Jurkat, Clone E6-1 (cell line): ENCODE data around the gene ZBTB2.
A peak's percentile ranks its signal among the peaks of the same experiment; 100 is the strongest.
"Not testable (repeated sequence)": the region's sequence is repeated elsewhere in the genome, so short reads cannot be mapped to it uniquely, and the experiment has no call there.

Source experiments
- DNase-seq: peaks from one replicate; pipeline ENCODE4 v3.0.0-alpha.2; 2011; ENCODE audit warnings: low read depth, low spot score
- H3K4me3 ChIP-seq: 2 replicates; pipeline ENCODE4 v1.5.1; 2011; ENCODE audit warnings: mild to moderate bottlenecking, low read length, control low read depth, moderate library complexity

ZBTB2 gene

GRCh38 chr6:151379933-151380847, 11.2 kb downstream of the ZBTB2 start:
- no peak overlapping the region for H3K4me3 ChIP-seq
- no peak for DNase-seq

- DNase-seq, result no peak
- no peak overlapping the region for H3K4me3 ChIP-seq
Measured at GRCh38 chr6:151377095-151377494, 14.3 kb downstream of the ZBTB2 start.

- peak; percentile 50 for DNase-seq
- H3K4me3 ChIP-seq, result no peak overlapping the region
Measured at GRCh38 chr6:151376440-151376839, 14.9 kb downstream of the ZBTB2 start.

GRCh38 chr6:151375833-151376232, 15.5 kb downstream of the ZBTB2 start:
- H3K4me3 ChIP-seq, result no peak overlapping the region

GRCh38 chr6:151374036-151374683, 17.2 kb downstream of the ZBTB2 start:
- no peak overlapping the region for H3K4me3 ChIP-seq
- no peak for DNase-seq

More at GRCh38 chr6:151375833-151376232, 15.5 kb downstream of the ZBTB2 start:
- no peak for DNase-seq

- DNase-seq, result peak; percentile 48
Measured at GRCh38 chr6:151372164-151372563, 19.2 kb downstream of the ZBTB2 start.

GRCh38 chr6:151370509-151371078, 20.8 kb downstream of the ZBTB2 start:
- no peak overlapping the region for H3K4me3 ChIP-seq
- DNase-seq, result no peak

More at GRCh38 chr6:151372164-151372563, 19.2 kb downstream of the ZBTB2 start:
- H3K4me3 ChIP-seq, result no peak overlapping the region

GRCh38 chr6:151365233-151365632, 26.1 kb downstream of the ZBTB2 start:
- no peak overlapping the region for H3K4me3 ChIP-seq
- no peak for DNase-seq

GRCh38 chr6:151359486-151359885, 31.9 kb downstream of the ZBTB2 start:
- DNase-seq, result no peak
- no peak overlapping the region for H3K4me3 ChIP-seq

- no peak for DNase-seq
- no peak overlapping the region for H3K4me3 ChIP-seq
Measured at GRCh38 chr6:151358475-151358874, 32.9 kb downstream of the ZBTB2 start.

- no peak for DNase-seq
- no peak overlapping the region for H3K4me3 ChIP-seq
Measured at GRCh38 chr6:151357758-151358436, 33.5 kb downstream of the ZBTB2 start.

GRCh38 chr6:151356983-151357382, 34.4 kb downstream of the ZBTB2 start:
- DNase-seq, H3K4me3 ChIP-seq: not testable (repeated sequence)

- no peak overlapping the region for H3K4me3 ChIP-seq
- no peak for DNase-seq
Measured at GRCh38 chr6:151353795-151354194, 37.6 kb downstream of the ZBTB2 start.

GRCh38 chr6:151352410-151353396, 38.7 kb downstream of the ZBTB2 start:
- no peak for DNase-seq
- H3K4me3 ChIP-seq, result no peak overlapping the region

- DNase-seq, result no peak
- H3K4me3 ChIP-seq, result no peak overlapping the region
Measured at GRCh38 chr6:151351731-151352130, 39.6 kb downstream of the ZBTB2 start.

GRCh38 chr6:151351146-151351700, 40.1 kb downstream of the ZBTB2 start:
- DNase-seq, result no peak
- no peak overlapping the region for H3K4me3 ChIP-seq

- no peak overlapping the region for H3K4me3 ChIP-seq
- DNase-seq, result no peak
Measured at GRCh38 chr6:151350442-151351145, 40.8 kb downstream of the ZBTB2 start.
